AG09309 (cell line): ENCODE measurements around the gene KHK.

Experiments used
- DNase-seq: peaks from one replicate; pipeline ENCODE4 v3.0.0-alpha.2; 2010; ENCODE audit warnings: low read depth
- H3K4me3 ChIP-seq: 2 replicates; pipeline ENCODE4 v1.5.1; 2011; ENCODE audit warnings: mild to moderate bottlenecking, low read depth, low read length, moderate library complexity; ENCODE audit not compliant: control insufficient read depth
- CTCF ChIP-seq: IDR thresholded peaks from 2 replicates; pipeline ENCODE4 v1.5.1; 2011; ENCODE audit warnings: mild to moderate bottlenecking, low read depth, low read length, inconsistent platforms; ENCODE audit not compliant: insufficient read depth, control insufficient read depth; ENCODE audit errors: missing control alignments

Gene KHK

GRCh38 chr2:27139310-27139709, 52.7 kb downstream of the KHK start, which contains the start of gene PRR30:
Gene PRR30, minus strand, starts transcription at chr2:27139410. Its CDS starts 1,081 bp downstream, at chr2:27138329.
- TF ChIP-seq CTCF, result no peak
- no peak for DNase-seq
- H3K4me3 ChIP-seq, result no peak within 1 kb of the TSS

- no peak overlapping the region for H3K4me3 ChIP-seq
- no peak for TF ChIP-seq CTCF
- DNase-seq, result no peak
Measured at GRCh38 chr2:27143285-27143684, 56.7 kb downstream of the KHK start.

DNA sequence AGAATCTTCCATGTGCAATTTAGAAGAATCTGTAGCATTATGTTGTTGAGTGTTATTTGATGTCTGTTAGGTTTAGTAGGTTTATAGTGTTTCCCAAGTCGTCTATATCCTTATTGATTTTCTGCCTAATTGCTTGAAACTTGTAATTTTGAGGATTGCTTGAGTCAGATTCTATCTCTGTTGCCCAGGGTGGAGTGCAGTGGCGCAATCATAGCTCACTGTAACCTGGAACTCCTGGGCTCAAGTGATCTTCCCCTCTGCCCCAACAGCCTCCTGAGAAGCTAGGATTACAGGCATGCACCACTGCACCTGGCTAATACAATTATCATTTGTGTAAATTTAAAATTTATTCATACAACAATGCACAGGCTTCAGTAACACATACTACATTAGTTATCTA, 59.1 kb downstream of the KHK start:
- DNase-seq, result no peak
- H3K4me3 ChIP-seq, result no peak overlapping the region

GRCh38 chr2:27147935-27148334, 61.4 kb downstream of the KHK start:
- no peak for TF ChIP-seq CTCF
- H3K4me3 ChIP-seq, result no peak overlapping the region
- no peak for DNase-seq

More for the DNA sequence above, 59.1 kb downstream of the KHK start:
- TF ChIP-seq CTCF, result no peak

DNA sequence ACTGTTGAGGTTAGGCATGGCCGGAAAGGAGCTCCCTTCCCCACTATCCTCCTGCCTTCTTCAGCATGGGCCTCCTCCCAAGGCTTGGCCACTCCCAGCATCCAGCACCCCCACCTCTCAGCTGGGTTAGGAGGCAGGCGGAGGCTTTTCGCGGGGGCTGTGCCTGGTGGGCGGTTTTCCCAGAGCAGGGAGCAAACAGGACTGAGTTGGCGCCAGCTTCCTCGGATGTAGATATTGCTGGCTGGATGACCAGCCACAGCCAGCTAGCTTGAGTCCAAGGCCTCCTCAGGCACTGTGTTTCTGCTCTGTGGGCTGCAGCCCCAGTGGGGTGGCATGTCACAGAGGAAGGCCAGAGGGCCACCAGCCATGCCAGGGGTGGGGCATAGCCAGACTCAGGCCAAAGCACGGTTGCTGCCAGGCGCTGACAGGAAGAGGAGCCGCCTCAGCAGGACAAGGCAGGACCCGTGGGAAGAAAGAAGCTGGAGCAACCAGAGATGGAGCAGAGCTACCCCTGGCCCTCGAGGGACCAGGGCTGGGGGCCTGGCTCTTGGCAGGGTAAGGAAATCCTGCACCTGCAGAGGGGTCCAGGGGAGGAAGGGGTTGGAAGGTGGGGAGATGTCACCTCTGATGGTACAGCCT, 62.3 kb downstream of the KHK start, which contains the start of gene TCF23:
TCF23 (plus strand) TSS at position 204 of the 639 bp plus-strand sequence; CDS start at position 334, 130 bp downstream.
- no peak for DNase-seq
- no peak within 1 kb of the TSS for H3K4me3 ChIP-seq
- no peak for TF ChIP-seq CTCF

DNA sequence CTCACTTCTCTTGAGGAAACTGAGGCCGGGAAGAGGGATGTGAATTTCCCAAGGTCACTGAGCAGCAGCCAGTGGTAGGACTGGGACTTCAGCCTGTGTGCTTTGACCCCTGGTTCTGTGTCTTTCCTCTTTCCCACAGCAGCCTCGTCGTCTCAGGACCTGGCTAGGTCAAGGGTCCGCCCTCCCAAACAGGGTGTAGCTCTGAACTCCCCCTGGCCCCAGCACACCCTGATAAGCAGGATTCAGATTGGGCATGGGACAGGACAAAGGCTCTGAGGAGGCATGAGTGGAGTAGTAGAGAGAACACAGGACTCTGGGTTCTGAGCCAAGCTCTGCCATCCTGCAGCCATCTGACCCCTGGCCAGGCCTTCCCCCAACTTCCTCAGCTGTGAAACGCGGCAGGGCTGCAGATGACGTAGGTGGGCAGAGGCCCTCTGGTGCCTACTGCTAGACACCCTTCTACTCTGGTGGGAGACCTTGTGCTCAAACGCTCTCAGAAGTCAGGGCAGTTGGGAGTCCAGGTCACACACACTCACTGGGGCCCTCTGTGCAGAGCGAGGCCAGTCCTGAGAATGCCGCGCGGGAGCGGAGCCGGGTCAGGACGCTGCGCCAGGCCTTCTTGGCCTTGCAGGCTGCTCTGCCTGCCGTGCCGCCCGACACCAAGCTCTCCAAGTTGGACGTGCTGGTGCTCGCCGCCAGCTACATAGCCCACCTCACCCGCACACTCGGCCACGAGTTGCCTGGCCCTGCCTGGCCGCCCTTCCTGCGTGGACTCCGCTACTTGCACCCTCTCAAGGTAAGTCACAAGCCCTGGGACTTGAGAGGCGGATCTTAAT, 63.2 kb downstream of the KHK start:
- no peak for TF ChIP-seq CTCF
- no peak overlapping the region for H3K4me3 ChIP-seq

More for the DNA sequence above, 63.2 kb downstream of the KHK start:
- DNase-seq, result no peak
